Stimulated activated CD8-positive, alpha-beta memory T cell treated with anti-CD3 and anti-CD28 coated beads, Interleukin-4, amount 100 ng/mL, for 24 hours (primary cell): ENCODE results near the gene TCAP.
"Not testable (repeated sequence)": the region's sequence is repeated elsewhere in the genome, so short reads cannot be mapped to it uniquely, and the experiment has no call there.

ENCODE experiments used
- DNase-seq: peaks from one replicate; pipeline ENCODE4 v3.0.0-alpha.2; 2020; ENCODE audit warnings: low read depth

TCAP gene

GRCh38 chr17:39705786-39706348, 40.7 kb downstream of the TCAP start:
- DNase-seq = no peak

GRCh38 chr17:39706383-39706782, 41.2 kb downstream of the TCAP start:
- no peak for DNase-seq

GRCh38 chr17:39706921-39707337, 41.8 kb downstream of the TCAP start:
- no peak for DNase-seq

- DNase-seq = no peak
Observed at GRCh38 chr17:39709319-39709997, 44.3 kb downstream of the TCAP start.

GRCh38 chr17:39709998-39710964, 45.1 kb downstream of the TCAP start:
- no peak for DNase-seq

- DNase-seq = not testable (repeated sequence)
Observed at GRCh38 chr17:39711071-39711470, 45.9 kb downstream of the TCAP start.

- no peak for DNase-seq
Observed at GRCh38 chr17:39711851-39712250, 46.7 kb downstream of the TCAP start.

- DNase-seq = no peak
Observed at GRCh38 chr17:39714234-39714633, 49.1 kb downstream of the TCAP start.

- DNase-seq = no peak
Observed at GRCh38 chr17:39715375-39716072, 50.4 kb downstream of the TCAP start.
